Measurements from ENCODE around the gene SLC12A8.

The SLC12A8 gene

GRCh38 chr3:125186261-125186787 lies 26.2 kb downstream of the SLC12A8 start:
- no peak for DNase-seq

GRCh38 chr3:125185805-125186204 lies 26.7 kb downstream of the SLC12A8 start:
- no peak for DNase-seq

- DNase-seq = no peak
These were observed 32.7 kb downstream of the SLC12A8 start for GRCh38 chr3:125179884-125180240.

- no peak for DNase-seq
These were observed 33.2 kb downstream of the SLC12A8 start for GRCh38 chr3:125179143-125179883.

GRCh38 chr3:125177746-125178145 lies 34.8 kb downstream of the SLC12A8 start:
- no peak for DNase-seq

GRCh38 chr3:125175295-125176078 lies 37.1 kb downstream of the SLC12A8 start:
- no peak for DNase-seq

GRCh38 chr3:125172346-125172745 lies 40.2 kb downstream of the SLC12A8 start:
- no peak for DNase-seq

- DNase-seq = no peak
These were observed 43.7 kb downstream of the SLC12A8 start for GRCh38 chr3:125168711-125169393.

GRCh38 chr3:125166599-125167136 lies 45.9 kb downstream of the SLC12A8 start:
- no peak for DNase-seq

- no peak for DNase-seq
These were observed 46.5 kb downstream of the SLC12A8 start for GRCh38 chr3:125165948-125166553.

GRCh38 chr3:125165189-125165947 lies 47.2 kb downstream of the SLC12A8 start:
- no peak for DNase-seq

- DNase-seq = no peak
These were observed 48.6 kb downstream of the SLC12A8 start for GRCh38 chr3:125163739-125164601.

GRCh38 chr3:125161607-125162219 lies 50.8 kb downstream of the SLC12A8 start:
- no peak for DNase-seq

- no peak for DNase-seq
These were observed 51.8 kb downstream of the SLC12A8 start for GRCh38 chr3:125160606-125161371.

GRCh38 chr3:125157183-125157582 lies 55.4 kb downstream of the SLC12A8 start:
- DNase-seq = no peak

- DNase-seq = no peak
These were observed 56.1 kb downstream of the SLC12A8 start for GRCh38 chr3:125156456-125156855.

- no peak for DNase-seq
These were observed 57.7 kb downstream of the SLC12A8 start for GRCh38 chr3:125154800-125155269.

- DNase-seq = no peak
These were observed 58.4 kb downstream of the SLC12A8 start for GRCh38 chr3:125154110-125154509.

- DNase-seq = no peak
These were observed 59.6 kb downstream of the SLC12A8 start for GRCh38 chr3:125152951-125153350.

- DNase-seq = no peak
These were observed 60.6 kb downstream of the SLC12A8 start for GRCh38 chr3:125151916-125152315.

All from right forelimb (tissue), 1 donor.